Choroid plexus epithelial cell (primary cell): Measurements from ENCODE around the gene RPS6KC1.
"Not testable (repeated sequence)": the region's sequence is repeated elsewhere in the genome, so short reads cannot be mapped to it uniquely, and the experiment has no call there.

Source experiments
- DNase-seq: peaks from one replicate; pipeline ENCODE4 v3.0.0-alpha.2; 2010; ENCODE audit warnings: low read depth
- H3K4me3 ChIP-seq: 2 replicates; pipeline ENCODE4 v1.5.1; 2011; ENCODE audit warnings: low read depth, mild to moderate bottlenecking, control low read depth, low read length, moderate library complexity
- TF ChIP-seq, protein P1 (sequence below): conservative IDR thresholded peaks from 2 replicates; pipeline ENCODE4 v1.5.1; 2011; ENCODE audit warnings: low read depth, mild to moderate bottlenecking, control low read depth, inconsistent platforms, low read length, moderate library complexity

Gene RPS6KC1

GRCh38 chr1:213131851-213132655, 81.0 kb downstream of the RPS6KC1 start:
- no peak overlapping the region for H3K4me3 ChIP-seq
- DNase-seq: peak; percentile 30
- TF ChIP-seq, protein P1, sequence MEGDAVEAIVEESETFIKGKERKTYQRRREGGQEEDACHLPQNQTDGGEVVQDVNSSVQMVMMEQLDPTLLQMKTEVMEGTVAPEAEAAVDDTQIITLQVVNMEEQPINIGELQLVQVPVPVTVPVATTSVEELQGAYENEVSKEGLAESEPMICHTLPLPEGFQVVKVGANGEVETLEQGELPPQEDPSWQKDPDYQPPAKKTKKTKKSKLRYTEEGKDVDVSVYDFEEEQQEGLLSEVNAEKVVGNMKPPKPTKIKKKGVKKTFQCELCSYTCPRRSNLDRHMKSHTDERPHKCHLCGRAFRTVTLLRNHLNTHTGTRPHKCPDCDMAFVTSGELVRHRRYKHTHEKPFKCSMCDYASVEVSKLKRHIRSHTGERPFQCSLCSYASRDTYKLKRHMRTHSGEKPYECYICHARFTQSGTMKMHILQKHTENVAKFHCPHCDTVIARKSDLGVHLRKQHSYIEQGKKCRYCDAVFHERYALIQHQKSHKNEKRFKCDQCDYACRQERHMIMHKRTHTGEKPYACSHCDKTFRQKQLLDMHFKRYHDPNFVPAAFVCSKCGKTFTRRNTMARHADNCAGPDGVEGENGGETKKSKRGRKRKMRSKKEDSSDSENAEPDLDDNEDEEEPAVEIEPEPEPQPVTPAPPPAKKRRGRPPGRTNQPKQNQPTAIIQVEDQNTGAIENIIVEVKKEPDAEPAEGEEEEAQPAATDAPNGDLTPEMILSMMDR: no peak

DNA sequence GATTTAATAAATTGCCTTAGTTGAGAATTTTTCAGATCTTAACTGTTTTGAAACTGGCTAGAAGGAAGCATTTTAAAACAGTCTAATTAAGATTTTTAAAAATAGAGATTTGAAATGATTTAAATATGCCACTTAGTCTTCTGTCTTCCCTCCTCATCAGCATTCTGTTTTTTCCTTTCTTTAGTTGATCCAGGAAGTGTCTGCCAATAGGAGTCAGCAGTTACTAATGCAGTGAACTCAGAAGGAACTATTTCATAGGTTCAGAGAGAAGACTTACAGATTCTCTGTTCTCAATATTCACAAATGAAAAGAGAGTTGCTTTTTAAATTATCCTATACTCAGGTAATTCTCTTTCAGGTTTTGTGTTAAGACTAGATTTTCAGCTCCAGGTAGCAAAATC, 84.5 kb downstream of the RPS6KC1 start:
- TF ChIP-seq, protein P1: no peak
- H3K4me3 ChIP-seq: no peak overlapping the region
- DNase-seq: peak; percentile 69

DNA sequence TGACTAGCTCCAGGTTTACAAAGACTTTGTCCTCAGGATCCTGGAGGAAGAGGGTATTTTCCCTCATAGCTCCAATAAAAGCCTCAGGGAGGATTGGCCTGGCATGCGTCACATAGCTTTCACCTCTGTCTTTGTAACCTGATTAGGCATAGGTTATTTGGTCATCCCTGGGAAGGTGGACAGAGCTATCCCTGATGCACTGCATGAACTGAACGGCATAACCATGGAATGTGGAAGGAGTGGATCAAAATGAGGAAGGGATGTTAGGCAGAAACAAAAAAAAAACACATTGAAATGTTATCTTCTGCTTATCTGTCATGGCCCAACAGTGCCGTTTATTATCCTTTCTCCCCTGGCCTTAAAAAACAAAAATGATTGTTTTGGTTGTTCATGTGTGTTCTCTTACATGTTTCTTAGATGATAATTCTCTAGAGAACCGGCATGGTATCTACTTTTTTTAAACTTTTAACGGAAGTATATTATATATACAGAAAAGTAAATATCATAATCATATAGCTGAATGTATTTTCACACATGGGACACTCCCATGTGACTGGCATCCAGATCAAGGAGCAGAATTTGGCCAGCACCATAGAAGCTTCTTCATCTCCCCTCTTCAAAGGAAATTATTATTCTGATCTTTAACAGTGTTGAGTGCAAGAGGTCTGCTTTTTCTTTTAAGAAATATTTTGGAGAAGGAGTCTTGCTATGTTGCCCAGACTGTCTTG, 85.3 kb downstream of the RPS6KC1 start:
- DNase-seq: no peak
- TF ChIP-seq, protein P1: no peak
- no peak overlapping the region for H3K4me3 ChIP-seq

DNA sequence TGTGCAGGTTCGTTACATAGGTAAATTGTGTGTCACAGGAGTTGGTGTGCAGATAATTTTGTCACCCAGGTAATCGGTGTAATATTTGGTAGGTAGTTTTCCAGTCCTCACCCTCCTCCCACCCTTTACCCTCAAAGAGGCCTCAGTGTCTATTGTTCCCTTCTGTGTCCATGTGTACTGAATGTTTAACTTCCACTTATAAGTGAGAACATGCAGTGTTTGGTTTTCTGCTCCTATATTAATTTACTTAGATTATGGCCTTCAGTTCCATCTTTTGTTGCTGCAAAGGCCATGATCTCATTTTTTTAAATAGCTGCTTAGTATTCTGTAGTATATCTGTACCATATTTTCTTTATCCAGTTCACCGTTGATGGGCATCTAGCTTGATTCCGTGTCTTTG, 87.3 kb downstream of the RPS6KC1 start:
- no peak for DNase-seq
- TF ChIP-seq, protein P1: no peak

DNA sequence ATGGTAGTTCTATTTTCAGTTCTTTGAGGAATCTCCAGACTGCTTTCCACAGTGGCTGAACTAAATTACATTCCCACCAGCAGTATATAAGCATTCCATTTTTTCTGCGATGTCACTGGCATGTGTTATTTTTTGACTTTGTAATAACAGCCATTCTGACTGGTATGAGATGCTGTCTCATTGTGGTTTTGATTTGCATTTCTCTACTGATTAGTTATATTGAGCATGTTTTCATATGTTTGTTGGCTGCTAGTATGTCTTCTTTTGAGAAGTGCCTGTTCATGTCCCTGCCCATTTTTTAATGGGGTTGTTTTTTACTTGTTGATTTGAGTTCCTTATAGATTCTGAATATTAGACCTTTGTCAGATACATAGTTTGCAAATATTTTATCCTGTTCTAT, 87.9 kb downstream of the RPS6KC1 start:
- no peak overlapping the region for H3K4me3 ChIP-seq
- DNase-seq: peak; percentile 62
- TF ChIP-seq, protein P1: no peak

More for the DNA sequence above, 87.3 kb downstream of the RPS6KC1 start:
- H3K4me3 ChIP-seq: no peak overlapping the region

GRCh38 chr1:213148905-213149304, 97.9 kb downstream of the RPS6KC1 start:
- no peak overlapping the region for H3K4me3 ChIP-seq
- TF ChIP-seq, protein P1: no peak
- no peak for DNase-seq

DNA sequence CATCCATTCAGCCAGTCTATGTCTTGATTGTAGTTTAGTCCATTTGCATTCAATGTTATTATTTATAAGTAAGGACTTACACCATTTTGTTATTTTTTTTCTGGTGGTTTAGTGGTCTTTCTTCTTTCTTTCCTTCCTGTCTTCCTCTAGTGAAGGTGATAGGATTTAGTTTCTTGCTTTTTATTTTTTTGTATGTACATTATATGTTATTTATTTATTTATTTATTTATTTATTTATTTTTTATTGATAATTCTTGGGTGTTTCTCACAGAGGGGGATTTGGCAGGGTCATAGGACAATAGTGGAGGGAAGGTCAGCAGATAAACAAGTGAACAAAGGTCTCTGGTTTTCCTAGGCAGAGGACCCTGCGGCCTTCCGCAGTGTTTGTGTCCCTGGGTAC, 99.0 kb downstream of the RPS6KC1 start:
- DNase-seq, H3K4me3 ChIP-seq: not testable (repeated sequence)
